SK-N-SH treated with all-trans-retinoic acid at 6 μM for 48 hours (cell line): ENCODE measurements around the gene CCDC171.

Source experiments
- ATAC-seq: fragments of 200-7000 bp; cut with Tn5 transposase; 3 replicates; pipeline ENCODE4 v1.9.1; 2020; ENCODE audit warnings: mild to moderate bottlenecking, moderate library complexity
- ARNTL ChIP-seq: fragments of 450-650 bp; formaldehyde crosslinking; IDR thresholded peaks from 2 replicates; pipeline ENCODE4 v1.5.0; 2020; ENCODE audit warnings: low read depth, mild to moderate bottlenecking, moderate library complexity, borderline replicate concordance
- BACH2 ChIP-seq: fragments of 250-450 bp; sonication (Bioruptor Pico); IDR thresholded peaks from 2 replicates; pipeline ENCODE4 v1.9.0; 2021; ENCODE audit warnings: mild to moderate bottlenecking, borderline replicate concordance
- CREB5 ChIP-seq: fragments of 250-450 bp; sonication (Bioruptor Pico); IDR thresholded peaks from 2 replicates; pipeline ENCODE4 v1.5.1; 2020; ENCODE audit warnings: low read depth, mild to moderate bottlenecking, moderate library complexity
- CSDC2 ChIP-seq: fragments of 250-450 bp; sonication (Bioruptor Pico); IDR thresholded peaks from 2 replicates; pipeline ENCODE4 v1.5.0; 2020; ENCODE audit warnings: mild to moderate bottlenecking, moderate library complexity
- CSRNP3 ChIP-seq: fragments of 250-450 bp; sonication (Bioruptor Pico); IDR thresholded peaks from 2 replicates; pipeline ENCODE4 v1.5.1; 2021; ENCODE audit warnings: mild to moderate bottlenecking, moderate library complexity
- GLIS3 ChIP-seq: fragments of 250-450 bp; sonication (Bioruptor Pico); IDR thresholded peaks from 2 replicates; pipeline ENCODE4 v1.5.0; 2020; ENCODE audit warnings: mild to moderate bottlenecking, moderate library complexity
- ISL1 ChIP-seq: fragments of 250-450 bp; sonication (Bioruptor Pico); IDR thresholded peaks from 2 replicates; pipeline ENCODE4 v2.1.2; 2022; ENCODE audit warnings: mild to moderate bottlenecking, moderate library complexity
- OSR1 ChIP-seq: fragments of 250-450 bp; sonication (Bioruptor Pico); IDR thresholded peaks from 2 replicates; pipeline ENCODE4 v1.8.0; 2022; ENCODE audit warnings: moderate library complexity, mild to moderate bottlenecking, inconsistent platforms
- PATZ1 ChIP-seq: fragments of 250-450 bp; sonication (Bioruptor Pico); IDR thresholded peaks from 2 replicates; pipeline ENCODE4 v1.8.0; 2020; ENCODE audit warnings: mild to moderate bottlenecking, moderate library complexity, borderline replicate concordance
- POU6F1 ChIP-seq: fragments of 250-450 bp; sonication (Bioruptor Pico); IDR thresholded peaks from 2 replicates; pipeline ENCODE4 v1.8.0; 2021; ENCODE audit warnings: low read depth, mild to moderate bottlenecking, moderate library complexity, borderline replicate concordance
- RARB ChIP-seq: fragments of 250-450 bp; sonication (Bioruptor Pico); IDR thresholded peaks from 2 replicates; pipeline ENCODE4 v1.8.0; 2021; ENCODE audit warnings: mild to moderate bottlenecking, moderate library complexity
- SNAI2 ChIP-seq: fragments of 250-450 bp; sonication (Bioruptor Pico); IDR thresholded peaks from 2 replicates; pipeline ENCODE4 v1.5.0; 2020; ENCODE audit warnings: mild to moderate bottlenecking, moderate library complexity
- TCF4 ChIP-seq: fragments of 250-450 bp; sonication (Bioruptor Pico); IDR thresholded peaks from 2 replicates; pipeline ENCODE4 v1.8.0; 2021; ENCODE audit warnings: mild to moderate bottlenecking, moderate library complexity, borderline replicate concordance
- TOX ChIP-seq: fragments of 250-450 bp; sonication (Bioruptor Pico); IDR thresholded peaks from 2 replicates; pipeline ENCODE4 v1.8.0; 2021; ENCODE audit warnings: mild to moderate bottlenecking, moderate library complexity, borderline replicate concordance
- TSHZ2 ChIP-seq: fragments of 250-450 bp; sonication (Bioruptor Pico); IDR thresholded peaks from 2 replicates; pipeline ENCODE4 v1.5.0; 2020; ENCODE audit warnings: mild to moderate bottlenecking, moderate library complexity
- ZC3H10 ChIP-seq: fragments of 250-450 bp; sonication (Bioruptor Pico); IDR thresholded peaks from 2 replicates; pipeline ENCODE4 v1.5.1; 2021; ENCODE audit warnings: mild to moderate bottlenecking, moderate library complexity
- ZFP3 ChIP-seq: fragments of 250-450 bp; sonication (Bioruptor Pico); IDR thresholded peaks from 2 replicates; pipeline ENCODE4 v1.5.0; 2020; ENCODE audit warnings: mild to moderate bottlenecking, moderate library complexity
- ZFP30 ChIP-seq: fragments of 450-650 bp; formaldehyde crosslinking; IDR thresholded peaks from 2 replicates; pipeline ENCODE4 v1.5.0; 2022; ENCODE audit warnings: mild to moderate bottlenecking, moderate library complexity
- ZNF565 ChIP-seq: fragments of 450-650 bp; formaldehyde crosslinking; conservative IDR thresholded peaks from 2 replicates; pipeline ENCODE4 v1.5.0; 2020; ENCODE audit warnings: low read depth, mild to moderate bottlenecking, moderate library complexity
- ZNF8 ChIP-seq: fragments of 450-650 bp; formaldehyde crosslinking; IDR thresholded peaks from 2 replicates; pipeline ENCODE4 v1.5.0; 2020; ENCODE audit warnings: mild to moderate bottlenecking, moderate library complexity

CCDC171 gene

GRCh38 chr9:15885464-15885863 is 332.6 kb downstream of the CCDC171 start:
- TF ChIP-seq CSDC2 (CRISPR knock-in tag) (no peak), OSR1 (no peak), ZFP30 (CRISPR knock-in tag) (no peak), GLIS3 (no peak), SNAI2 (CRISPR knock-in tag) (no peak), ARNTL (CRISPR knock-in tag) (no peak)
- no peak for ATAC-seq

GRCh38 chr9:15889555-15889954 is 336.7 kb downstream of the CCDC171 start:
- TF ChIP-seq CSRNP3 (no peak), ISL1 (CRISPR knock-in tag) (peak; percentile 44; the same call in 1 of the 2 replicates)
- peak; percentile 58 for ATAC-seq

- ATAC-seq, result no peak
Measured at GRCh38 chr9:15901572-15901971, 348.7 kb downstream of the CCDC171 start.

More at GRCh38 chr9:15901572-15901971, 348.7 kb downstream of the CCDC171 start:
- TF ChIP-seq TCF4 (CRISPR knock-in tag) (no peak), CSDC2 (CRISPR knock-in tag) (no peak), ISL1 (CRISPR knock-in tag) (no peak), PATZ1 (no peak), ZNF565 (no peak), ZC3H10 (CRISPR knock-in tag) (no peak), POU6F1 (CRISPR knock-in tag) (no peak), TOX (CRISPR knock-in tag) (no peak), BACH2 (no peak), ZFP3 (CRISPR knock-in tag) (no peak), CREB5 (CRISPR knock-in tag) (no peak), ZNF8 (no peak), RARB (CRISPR knock-in tag) (no peak), ARNTL (CRISPR knock-in tag) (no peak), TSHZ2 (CRISPR knock-in tag) (no peak)
